ENCODE results near the gene GPD1. TPM values are rescaled to one million over a fixed set of nuclear protein-coding genes. Genes with fewer than 3 reads are reported as not detected.

GPD1 gene
- total and polyA plus RNA-seq, 9 of the 15 experiments (the other 6 are each of a cell fraction or from before 2014, with no cell fraction given) = 0.13 to 1.00 (median 0.55) TPM

DNA sequence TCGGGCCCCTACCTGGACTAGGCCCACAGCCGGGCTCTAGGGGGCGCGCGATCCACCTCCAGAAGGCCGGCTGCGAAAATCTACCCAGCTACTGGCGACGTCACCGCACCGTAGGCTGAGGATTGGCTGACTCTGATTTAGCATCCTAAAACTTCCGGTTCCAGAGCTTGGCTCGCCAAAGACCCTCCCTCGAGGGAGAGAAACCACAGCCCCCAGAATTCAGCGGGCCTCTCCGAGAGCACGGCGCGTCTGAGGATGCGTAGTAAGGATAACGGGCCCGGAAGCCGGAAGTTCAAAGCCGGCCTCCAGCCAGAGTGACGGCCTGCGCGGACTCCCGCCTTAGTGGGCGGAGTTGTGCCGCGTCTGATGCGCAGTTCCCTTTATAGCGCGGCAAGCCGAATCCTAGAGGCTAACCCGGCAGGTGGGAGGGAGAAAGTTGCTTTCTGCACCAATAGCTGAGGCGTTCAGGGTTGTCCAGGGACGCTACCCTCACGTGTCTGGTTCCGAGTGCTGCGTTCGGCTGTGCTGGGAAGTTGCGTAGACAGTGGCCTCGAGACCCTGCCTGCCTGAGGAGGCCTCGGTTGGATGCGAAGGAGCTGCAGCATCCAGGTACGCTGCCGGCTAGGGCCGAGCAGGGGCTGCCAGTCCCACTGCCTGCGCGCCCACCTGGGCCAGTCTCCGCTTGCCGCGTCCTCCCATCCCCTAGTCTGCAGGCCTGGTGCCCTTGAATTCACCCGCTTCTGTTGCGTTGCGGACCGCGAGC lies 8.1 kb downstream of the GPD1 start, which contains the start of gene COX14 (continued):
- TF ChIP-seq, protein P1, sequence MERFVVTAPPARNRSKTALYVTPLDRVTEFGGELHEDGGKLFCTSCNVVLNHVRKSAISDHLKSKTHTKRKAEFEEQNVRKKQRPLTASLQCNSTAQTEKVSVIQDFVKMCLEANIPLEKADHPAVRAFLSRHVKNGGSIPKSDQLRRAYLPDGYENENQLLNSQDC (CRISPR knock-in tag; IDR thresholded peaks at IDR 0.05) = no peak
- TF ChIP-seq, protein P2, sequence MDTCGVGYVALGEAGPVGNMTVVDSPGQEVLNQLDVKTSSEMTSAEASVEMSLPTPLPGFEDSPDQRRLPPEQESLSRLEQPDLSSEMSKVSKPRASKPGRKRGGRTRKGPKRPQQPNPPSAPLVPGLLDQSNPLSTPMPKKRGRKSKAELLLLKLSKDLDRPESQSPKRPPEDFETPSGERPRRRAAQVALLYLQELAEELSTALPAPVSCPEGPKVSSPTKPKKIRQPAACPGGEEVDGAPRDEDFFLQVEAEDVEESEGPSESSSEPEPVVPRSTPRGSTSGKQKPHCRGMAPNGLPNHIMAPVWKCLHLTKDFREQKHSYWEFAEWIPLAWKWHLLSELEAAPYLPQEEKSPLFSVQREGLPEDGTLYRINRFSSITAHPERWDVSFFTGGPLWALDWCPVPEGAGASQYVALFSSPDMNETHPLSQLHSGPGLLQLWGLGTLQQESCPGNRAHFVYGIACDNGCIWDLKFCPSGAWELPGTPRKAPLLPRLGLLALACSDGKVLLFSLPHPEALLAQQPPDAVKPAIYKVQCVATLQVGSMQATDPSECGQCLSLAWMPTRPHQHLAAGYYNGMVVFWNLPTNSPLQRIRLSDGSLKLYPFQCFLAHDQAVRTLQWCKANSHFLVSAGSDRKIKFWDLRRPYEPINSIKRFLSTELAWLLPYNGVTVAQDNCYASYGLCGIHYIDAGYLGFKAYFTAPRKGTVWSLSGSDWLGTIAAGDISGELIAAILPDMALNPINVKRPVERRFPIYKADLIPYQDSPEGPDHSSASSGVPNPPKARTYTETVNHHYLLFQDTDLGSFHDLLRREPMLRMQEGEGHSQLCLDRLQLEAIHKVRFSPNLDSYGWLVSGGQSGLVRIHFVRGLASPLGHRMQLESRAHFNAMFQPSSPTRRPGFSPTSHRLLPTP (IDR thresholded peaks at IDR 0.05; ENCODE audit: borderline replicate concordance, extremely low read depth, insufficient read length) = no peak
- TF ChIP-seq SMARCB1 (IDR thresholded peaks at IDR 0.05; ENCODE audit: insufficient read length, low read depth) = no peak
- TF ChIP-seq, protein P3, sequence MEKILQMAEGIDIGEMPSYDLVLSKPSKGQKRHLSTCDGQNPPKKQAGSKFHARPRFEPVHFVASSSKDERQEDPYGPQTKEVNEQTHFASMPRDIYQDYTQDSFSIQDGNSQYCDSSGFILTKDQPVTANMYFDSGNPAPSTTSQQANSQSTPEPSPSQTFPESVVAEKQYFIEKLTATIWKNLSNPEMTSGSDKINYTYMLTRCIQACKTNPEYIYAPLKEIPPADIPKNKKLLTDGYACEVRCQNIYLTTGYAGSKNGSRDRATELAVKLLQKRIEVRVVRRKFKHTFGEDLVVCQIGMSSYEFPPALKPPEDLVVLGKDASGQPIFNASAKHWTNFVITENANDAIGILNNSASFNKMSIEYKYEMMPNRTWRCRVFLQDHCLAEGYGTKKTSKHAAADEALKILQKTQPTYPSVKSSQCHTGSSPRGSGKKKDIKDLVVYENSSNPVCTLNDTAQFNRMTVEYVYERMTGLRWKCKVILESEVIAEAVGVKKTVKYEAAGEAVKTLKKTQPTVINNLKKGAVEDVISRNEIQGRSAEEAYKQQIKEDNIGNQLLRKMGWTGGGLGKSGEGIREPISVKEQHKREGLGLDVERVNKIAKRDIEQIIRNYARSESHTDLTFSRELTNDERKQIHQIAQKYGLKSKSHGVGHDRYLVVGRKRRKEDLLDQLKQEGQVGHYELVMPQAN (IDR thresholded peaks at IDR 0.05; ENCODE audit: borderline replicate concordance) = peak; percentile 97
- TF ChIP-seq SRSF9 (IDR thresholded peaks at IDR 0.05; ENCODE audit: borderline replicate concordance, low read depth, low read length) = no peak
- TF ChIP-seq MYC (IDR thresholded peaks at IDR 0.05; ENCODE audit: low read depth, low read length) = peak; percentile 47; the same call in 1 of the 2 replicates
- peak; percentile 80; the same call in 1 of the 2 replicates for TF ChIP-seq MYC (CRISPR knock-in tag; IDR thresholded peaks at IDR 0.05; ENCODE audit: borderline replicate concordance, low read depth)
- no peak for TF ChIP-seq C11orf30 (IDR thresholded peaks at IDR 0.05; ENCODE audit: low read depth)
- TF ChIP-seq RBFOX2 (IDR thresholded peaks at IDR 0.05; ENCODE audit: low read depth, low read length) = peak; percentile 93
- no peak for TF ChIP-seq CBX8 (IDR thresholded peaks at IDR 0.05; ENCODE audit: borderline replicate concordance, extremely low read depth, low read depth, low read length, poor library complexity, severe bottlenecking)
- no peak for TF ChIP-seq EZH2 (IDR thresholded peaks at IDR 0.05; ENCODE audit: borderline replicate concordance, low read depth, low read length)
- TF ChIP-seq SPI1 (IDR thresholded peaks at IDR 0.05; ENCODE audit: borderline replicate concordance, low read depth, low read length) = peak; percentile 85
- TF ChIP-seq, protein P4, sequence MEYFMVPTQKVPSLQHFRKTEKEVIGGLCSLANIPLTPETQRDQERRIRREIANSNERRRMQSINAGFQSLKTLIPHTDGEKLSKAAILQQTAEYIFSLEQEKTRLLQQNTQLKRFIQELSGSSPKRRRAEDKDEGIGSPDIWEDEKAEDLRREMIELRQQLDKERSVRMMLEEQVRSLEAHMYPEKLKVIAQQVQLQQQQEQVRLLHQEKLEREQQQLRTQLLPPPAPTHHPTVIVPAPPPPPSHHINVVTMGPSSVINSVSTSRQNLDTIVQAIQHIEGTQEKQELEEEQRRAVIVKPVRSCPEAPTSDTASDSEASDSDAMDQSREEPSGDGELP (CRISPR knock-in tag; IDR thresholded peaks at IDR 0.05; ENCODE audit: borderline replicate concordance) = peak; percentile 80
- TF ChIP-seq JUNB (CRISPR knock-in tag; conservative IDR thresholded peaks at IDR 0.05) = no peak
- TF ChIP-seq, protein P5, sequence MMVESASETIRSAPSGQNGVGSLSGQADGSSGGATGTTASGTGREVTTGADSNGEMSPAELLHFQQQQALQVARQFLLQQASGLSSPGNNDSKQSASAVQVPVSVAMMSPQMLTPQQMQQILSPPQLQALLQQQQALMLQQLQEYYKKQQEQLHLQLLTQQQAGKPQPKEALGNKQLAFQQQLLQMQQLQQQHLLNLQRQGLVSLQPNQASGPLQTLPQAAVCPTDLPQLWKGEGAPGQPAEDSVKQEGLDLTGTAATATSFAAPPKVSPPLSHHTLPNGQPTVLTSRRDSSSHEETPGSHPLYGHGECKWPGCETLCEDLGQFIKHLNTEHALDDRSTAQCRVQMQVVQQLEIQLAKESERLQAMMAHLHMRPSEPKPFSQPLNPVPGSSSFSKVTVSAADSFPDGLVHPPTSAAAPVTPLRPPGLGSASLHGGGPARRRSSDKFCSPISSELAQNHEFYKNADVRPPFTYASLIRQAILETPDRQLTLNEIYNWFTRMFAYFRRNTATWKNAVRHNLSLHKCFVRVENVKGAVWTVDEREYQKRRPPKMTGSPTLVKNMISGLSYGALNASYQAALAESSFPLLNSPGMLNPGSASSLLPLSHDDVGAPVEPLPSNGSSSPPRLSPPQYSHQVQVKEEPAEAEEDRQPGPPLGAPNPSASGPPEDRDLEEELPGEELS (CRISPR knock-in tag; IDR thresholded peaks at IDR 0.05; ENCODE audit: borderline replicate concordance) = 0 out of 2 replicates have a peak, but pooled peaks have one; percentile 46
